Amniotic stem cell (primary cell): ENCODE measurements around the gene VIPR2.

Experiments
- DNase-seq: peaks from one replicate; lab custom pipeline; 2025; lab: John Stamatoyannopoulos, UW

The VIPR2 gene

GRCh38 chr7:159119026-159119741 is 25.5 kb downstream of the VIPR2 start:
- DNase-seq, result no peak

- no peak for DNase-seq
Observed at GRCh38 chr7:159118623-159119022, 26.0 kb downstream of the VIPR2 start.

- no peak for DNase-seq
Observed at GRCh38 chr7:159118197-159118595, 26.5 kb downstream of the VIPR2 start.

- no peak for DNase-seq
Observed at GRCh38 chr7:159117366-159118196, 27.1 kb downstream of the VIPR2 start.

GRCh38 chr7:159116581-159117339 is 27.9 kb downstream of the VIPR2 start:
- DNase-seq, result no peak

- no peak for DNase-seq
Observed at GRCh38 chr7:159115601-159116501, 28.8 kb downstream of the VIPR2 start.

- DNase-seq, result no peak
Observed at GRCh38 chr7:159114981-159115380, 29.7 kb downstream of the VIPR2 start.

- no peak for DNase-seq
Observed at GRCh38 chr7:159114096-159114495, 30.6 kb downstream of the VIPR2 start.

- no peak for DNase-seq
Observed at GRCh38 chr7:159113056-159113455, 31.6 kb downstream of the VIPR2 start.

GRCh38 chr7:159112136-159113011 is 32.3 kb downstream of the VIPR2 start:
- no peak for DNase-seq

- DNase-seq, result no peak
Observed at GRCh38 chr7:159109653-159110035, 35.0 kb downstream of the VIPR2 start.

GRCh38 chr7:159108941-159109652 is 35.6 kb downstream of the VIPR2 start:
- no peak for DNase-seq

- DNase-seq, result no peak
Observed at GRCh38 chr7:159108491-159108890, 36.2 kb downstream of the VIPR2 start.

GRCh38 chr7:159107161-159107892 is 37.3 kb downstream of the VIPR2 start:
- DNase-seq, result no peak

GRCh38 chr7:159105832-159106811 is 38.5 kb downstream of the VIPR2 start:
- DNase-seq, result no peak

- no peak for DNase-seq
Observed at GRCh38 chr7:159105066-159105780, 39.4 kb downstream of the VIPR2 start.

- DNase-seq, result no peak
Observed at GRCh38 chr7:159104188-159104920, 40.3 kb downstream of the VIPR2 start.
